ENCODE results near the gene ACP1. TPM values are rescaled to one million over a fixed set of nuclear protein-coding genes. Genes with fewer than 3 reads are reported as not detected.
A peak's percentile ranks its signal among the peaks of the same experiment; 100 is the strongest.

ACP1 gene
- total and polyA plus RNA-seq, 2 experiments from 2014 or later = 189 to 281 TPM

DNA sequence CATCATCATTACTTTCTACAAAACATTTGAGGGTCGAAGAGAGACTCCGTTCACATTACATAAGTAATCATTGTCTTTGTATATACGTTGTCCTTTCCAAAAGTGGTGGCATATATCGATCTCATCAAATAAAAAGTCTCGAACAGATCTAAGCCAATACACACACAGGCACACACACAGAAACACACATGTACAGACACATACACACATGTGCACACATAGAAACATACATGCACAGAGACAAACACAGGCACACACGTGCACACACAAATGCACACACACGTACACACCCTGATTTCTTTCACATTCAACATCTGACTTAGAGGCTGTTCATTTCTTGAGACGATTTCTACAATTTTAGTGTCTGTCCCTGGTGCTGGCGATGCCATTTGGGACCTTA is 40.6 kb downstream of the ACP1 start (continued):
- TF ChIP-seq, protein P1, sequence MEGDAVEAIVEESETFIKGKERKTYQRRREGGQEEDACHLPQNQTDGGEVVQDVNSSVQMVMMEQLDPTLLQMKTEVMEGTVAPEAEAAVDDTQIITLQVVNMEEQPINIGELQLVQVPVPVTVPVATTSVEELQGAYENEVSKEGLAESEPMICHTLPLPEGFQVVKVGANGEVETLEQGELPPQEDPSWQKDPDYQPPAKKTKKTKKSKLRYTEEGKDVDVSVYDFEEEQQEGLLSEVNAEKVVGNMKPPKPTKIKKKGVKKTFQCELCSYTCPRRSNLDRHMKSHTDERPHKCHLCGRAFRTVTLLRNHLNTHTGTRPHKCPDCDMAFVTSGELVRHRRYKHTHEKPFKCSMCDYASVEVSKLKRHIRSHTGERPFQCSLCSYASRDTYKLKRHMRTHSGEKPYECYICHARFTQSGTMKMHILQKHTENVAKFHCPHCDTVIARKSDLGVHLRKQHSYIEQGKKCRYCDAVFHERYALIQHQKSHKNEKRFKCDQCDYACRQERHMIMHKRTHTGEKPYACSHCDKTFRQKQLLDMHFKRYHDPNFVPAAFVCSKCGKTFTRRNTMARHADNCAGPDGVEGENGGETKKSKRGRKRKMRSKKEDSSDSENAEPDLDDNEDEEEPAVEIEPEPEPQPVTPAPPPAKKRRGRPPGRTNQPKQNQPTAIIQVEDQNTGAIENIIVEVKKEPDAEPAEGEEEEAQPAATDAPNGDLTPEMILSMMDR (conservative IDR thresholded peaks at IDR 0.05; ENCODE audit: low read depth in 2 of 2) = no peak

DNA sequence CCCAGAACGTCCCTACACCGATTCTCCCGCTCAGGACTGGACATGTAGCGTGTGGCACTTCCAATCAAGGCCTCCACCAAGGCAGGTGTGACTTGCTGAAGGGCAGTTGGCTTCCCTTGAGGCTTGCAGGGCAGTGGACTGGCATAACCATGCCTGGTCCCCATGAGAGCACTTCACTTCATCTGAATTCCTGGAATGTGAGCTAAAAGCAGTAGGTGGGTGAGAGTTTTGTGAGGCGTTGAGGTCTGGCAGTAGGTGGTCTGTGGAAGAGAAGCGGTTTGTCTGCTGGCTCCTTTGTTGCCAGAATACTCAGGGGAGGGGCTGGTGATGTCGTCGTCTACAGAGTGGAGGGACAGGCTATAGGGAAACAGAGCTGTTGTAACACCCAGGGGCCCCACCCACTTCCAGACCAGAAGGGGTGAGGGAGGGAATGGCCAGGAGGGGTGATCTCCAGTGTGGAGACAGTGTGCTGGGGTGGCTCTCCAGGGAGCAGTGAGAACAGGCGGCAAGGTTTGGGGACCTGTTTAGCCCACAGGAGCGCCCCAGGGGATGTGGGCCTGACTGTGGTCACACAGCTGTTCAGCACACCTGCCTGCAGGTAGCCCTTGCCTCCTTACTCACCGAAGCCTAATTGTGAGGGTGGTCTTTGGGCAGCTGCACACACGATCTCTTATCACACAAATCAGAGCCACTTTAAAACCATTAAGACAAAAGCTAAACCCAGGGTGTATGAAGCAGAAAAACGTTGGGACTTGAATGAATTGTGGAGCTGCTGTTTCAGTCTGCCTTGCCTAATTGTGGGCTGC is 44.6 kb downstream of the ACP1 start:
- Histone ChIP-seq H3K27ac (ENCODE audit: low read depth) (no peak overlapping the region), H3K9me2 (ENCODE audit: insufficient read depth) (no peaks in the 10 kb centered on the region), H4K20me1 (replicated peaks; ENCODE audit: insufficient read depth) (no peaks in the 10 kb centered on the region), H3F3A (replicated peaks; ENCODE audit: low read depth) (no peaks in the 10 kb centered on the region; the same call in 1 of the 2 replicates), H3K36me3 (ENCODE audit: insufficient read depth) (no peaks in the 10 kb centered on the region), H2AFZ (peak overlapping the region; percentile 72; the same call in 1 of the 2 replicates), H3K27me3 (ENCODE audit: insufficient read depth) (no peaks in the 10 kb centered on the region), H3K4me1 (ENCODE audit: insufficient read depth) (peaks cover 5% of the 10 kb centered on the region), H3K4me2 (peak overlapping the region; percentile 36), H3K4me3 (no peak overlapping the region), H3K79me2 (replicated peaks; ENCODE audit: insufficient read depth) (no peaks in the 10 kb centered on the region)
- Mint-ChIP-seq H3K4me3 (no peak overlapping the region), H3K9me3 (no peaks in the 10 kb centered on the region), H3K4me1 (peaks cover 24% of the 10 kb centered on the region), H3K27ac (peak overlapping the region; percentile 78), H3K27me3 (ENCODE audit: insufficient read depth, low read depth, poor library complexity) (no peaks in the 10 kb centered on the region), H3K36me3 (ENCODE audit: low read depth) (no peaks in the 10 kb centered on the region; the same call in 2 of the 3 replicates)
- ATAC-seq (peak; percentile 92), DNase-seq (ENCODE audit: low spot score) (peak; percentile 86)
- no peak for TF ChIP-seq EZH2 (IDR thresholded peaks at IDR 0.05; ENCODE audit: low read depth, unreplicated experiment)
- TF ChIP-seq CREB1 (CRISPR knock-in tag; IDR thresholded peaks at IDR 0.05; ENCODE audit: low read depth) = peak; percentile 75; the same call in 1 of the 2 replicates
- TF ChIP-seq STAT1 (IDR thresholded peaks at IDR 0.05; ENCODE audit: unreplicated experiment) = no peak
- TF ChIP-seq, protein P1 (conservative IDR thresholded peaks at IDR 0.05; ENCODE audit: low read depth in 2 of 2) = no peak
- TF ChIP-seq, protein P2, sequence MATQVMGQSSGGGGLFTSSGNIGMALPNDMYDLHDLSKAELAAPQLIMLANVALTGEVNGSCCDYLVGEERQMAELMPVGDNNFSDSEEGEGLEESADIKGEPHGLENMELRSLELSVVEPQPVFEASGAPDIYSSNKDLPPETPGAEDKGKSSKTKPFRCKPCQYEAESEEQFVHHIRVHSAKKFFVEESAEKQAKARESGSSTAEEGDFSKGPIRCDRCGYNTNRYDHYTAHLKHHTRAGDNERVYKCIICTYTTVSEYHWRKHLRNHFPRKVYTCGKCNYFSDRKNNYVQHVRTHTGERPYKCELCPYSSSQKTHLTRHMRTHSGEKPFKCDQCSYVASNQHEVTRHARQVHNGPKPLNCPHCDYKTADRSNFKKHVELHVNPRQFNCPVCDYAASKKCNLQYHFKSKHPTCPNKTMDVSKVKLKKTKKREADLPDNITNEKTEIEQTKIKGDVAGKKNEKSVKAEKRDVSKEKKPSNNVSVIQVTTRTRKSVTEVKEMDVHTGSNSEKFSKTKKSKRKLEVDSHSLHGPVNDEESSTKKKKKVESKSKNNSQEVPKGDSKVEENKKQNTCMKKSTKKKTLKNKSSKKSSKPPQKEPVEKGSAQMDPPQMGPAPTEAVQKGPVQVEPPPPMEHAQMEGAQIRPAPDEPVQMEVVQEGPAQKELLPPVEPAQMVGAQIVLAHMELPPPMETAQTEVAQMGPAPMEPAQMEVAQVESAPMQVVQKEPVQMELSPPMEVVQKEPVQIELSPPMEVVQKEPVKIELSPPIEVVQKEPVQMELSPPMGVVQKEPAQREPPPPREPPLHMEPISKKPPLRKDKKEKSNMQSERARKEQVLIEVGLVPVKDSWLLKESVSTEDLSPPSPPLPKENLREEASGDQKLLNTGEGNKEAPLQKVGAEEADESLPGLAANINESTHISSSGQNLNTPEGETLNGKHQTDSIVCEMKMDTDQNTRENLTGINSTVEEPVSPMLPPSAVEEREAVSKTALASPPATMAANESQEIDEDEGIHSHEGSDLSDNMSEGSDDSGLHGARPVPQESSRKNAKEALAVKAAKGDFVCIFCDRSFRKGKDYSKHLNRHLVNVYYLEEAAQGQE (IDR thresholded peaks at IDR 0.05; ENCODE audit: unreplicated experiment) = no peak
- TF ChIP-seq NANOG (IDR thresholded peaks at IDR 0.05; ENCODE audit: borderline replicate concordance) = no peak
- no peak for TF ChIP-seq EZH2phosphoT487 (IDR thresholded peaks at IDR 0.05; ENCODE audit: unreplicated experiment)
- no peak for TF ChIP-seq ZNF331 (CRISPR knock-in tag; IDR thresholded peaks at IDR 0.05; ENCODE audit: low read depth)
- no peak for TF ChIP-seq ZNF114 (CRISPR knock-in tag; IDR thresholded peaks at IDR 0.05)
- TF ChIP-seq POLR2AphosphoS5 (IDR thresholded peaks at IDR 0.05; ENCODE audit: low read depth) = no peak
- no peak for TF ChIP-seq JUNB (IDR thresholded peaks at IDR 0.05; ENCODE audit: unreplicated experiment)
- TF ChIP-seq, protein P3, sequence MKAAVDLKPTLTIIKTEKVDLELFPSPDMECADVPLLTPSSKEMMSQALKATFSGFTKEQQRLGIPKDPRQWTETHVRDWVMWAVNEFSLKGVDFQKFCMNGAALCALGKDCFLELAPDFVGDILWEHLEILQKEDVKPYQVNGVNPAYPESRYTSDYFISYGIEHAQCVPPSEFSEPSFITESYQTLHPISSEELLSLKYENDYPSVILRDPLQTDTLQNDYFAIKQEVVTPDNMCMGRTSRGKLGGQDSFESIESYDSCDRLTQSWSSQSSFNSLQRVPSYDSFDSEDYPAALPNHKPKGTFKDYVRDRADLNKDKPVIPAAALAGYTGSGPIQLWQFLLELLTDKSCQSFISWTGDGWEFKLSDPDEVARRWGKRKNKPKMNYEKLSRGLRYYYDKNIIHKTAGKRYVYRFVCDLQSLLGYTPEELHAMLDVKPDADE (IDR thresholded peaks at IDR 0.05) = no peak

All from GM23338 (cell line).